ENCODE measurements around the gene ZNF787. TPM values are rescaled to one million over a fixed set of nuclear protein-coding genes. Genes with fewer than 3 reads are reported as not detected.

Gene ZNF787
- total RNA-seq, 1 experiment from 2014 or later = 54.6 TPM

DNA sequence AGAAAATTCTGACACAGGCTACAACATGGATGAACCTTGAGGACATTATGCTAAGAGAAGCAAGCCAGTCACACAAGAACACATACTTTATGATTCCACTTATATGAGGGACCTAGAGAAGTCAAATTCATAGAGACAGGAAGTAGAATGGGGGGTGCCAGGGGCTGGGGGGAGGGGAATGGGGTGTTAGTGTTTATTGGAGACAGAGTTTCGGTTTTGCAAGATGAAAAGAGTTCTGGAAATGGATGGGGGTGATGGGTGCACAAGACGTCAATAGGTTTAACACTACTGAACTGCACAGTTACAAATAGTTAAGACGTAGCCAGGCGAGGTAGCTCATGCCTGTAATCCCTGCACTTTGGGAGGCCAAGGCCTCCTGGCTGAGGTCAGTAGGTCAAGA, 3.5 kb upstream of the ZNF787 start:
- Histone ChIP-seq H4K5ac (ENCODE audit: insufficient read length, low read depth, low read length) (no peak overlapping the region), H2BK20ac (ENCODE audit: low read depth, low read length, poor library complexity, severe bottlenecking) (no peak overlapping the region), H4K91ac (ENCODE audit: insufficient read length, low read depth, low read length) (no peak overlapping the region), H3K4ac (ENCODE audit: low read depth, low read length) (no peak overlapping the region), H3K23ac (ENCODE audit: insufficient read length, low read depth, low read length) (no peak overlapping the region), H3T11ph (ENCODE audit: low read length) (no peak overlapping the region), H3K23me2 (ENCODE audit: insufficient read length, low read depth, low read length, poor library complexity, severe bottlenecking) (peaks cover 7% of the 10 kb centered on the region), H3K4me2 (ENCODE audit: insufficient read depth, insufficient read length, low read length) (no peak overlapping the region), H3K27me3 (ENCODE audit: insufficient read depth, low read length) (no peaks in the 10 kb centered on the region; the same call in 1 of the 2 replicates), H4K8ac (replicated peaks; ENCODE audit: insufficient read length, low read depth, low read length) (no peak overlapping the region), H3K9me3 (ENCODE audit: control insufficient read depth, low read depth, low read length) (no peaks in the 10 kb centered on the region), H2BK120ac (ENCODE audit: low read depth, low read length, poor library complexity, severe bottlenecking) (no peak overlapping the region), H3K14ac (ENCODE audit: insufficient read depth, low read length) (no peak overlapping the region), H3K18ac (ENCODE audit: insufficient read length, low read depth, low read length) (no peak overlapping the region), H2AFZ (ENCODE audit: low read length) (no peak overlapping the region), H3K4me1 (ENCODE audit: insufficient read depth, low read length) (peaks cover 2% of the 10 kb centered on the region; the same call in 1 of the 2 replicates), H3K27ac (ENCODE audit: insufficient read length, low read depth, low read length) (no peak overlapping the region), H3K79me2 (ENCODE audit: insufficient read depth, low read length) (peaks cover 8% of the 10 kb centered on the region; the same call in 1 of the 2 replicates), H4K20me1 (ENCODE audit: control insufficient read depth, insufficient read depth, insufficient read length) (no peaks in the 10 kb centered on the region), H3K9ac (ENCODE audit: extremely low read depth, insufficient read length, low read length) (no peak overlapping the region), H2BK15ac (ENCODE audit: low read depth, low read length) (no peak overlapping the region), H3K79me1 (ENCODE audit: insufficient read depth, low read depth, low read length, poor library complexity, severe bottlenecking) (peaks cover under 1% of the 10 kb centered on the region), H2BK12ac (ENCODE audit: insufficient read length, low read depth, low read length) (no peak overlapping the region), H2BK5ac (ENCODE audit: insufficient read length, low read length) (no peak overlapping the region), H2AK5ac (ENCODE audit: insufficient read length, low read length) (no peak overlapping the region), H3K56ac (ENCODE audit: insufficient read length, low read depth, low read length) (no peak overlapping the region)
- H3K27me3 Mint-ChIP-seq (ENCODE audit: low read depth) = no peaks in the 10 kb centered on the region
- peaks cover 0 to 1% (median under 1%) of the 10 kb centered on the region in 3 experiments; a peak in 3 of 7 replicates for H3K36me3 Mint-ChIP-seq (ENCODE audit: insufficient read depth in 1 of 3, low read depth in 3 of 3)
- no peak overlapping the region; a peak in 1 of 5 replicates for H3K4me3 Mint-ChIP-seq
- DNase-seq = no peak
- peaks cover 0 to 1% of the 10 kb centered on the region in 2 experiments; a peak in 2 of 5 replicates for H3K9me3 Mint-ChIP-seq
- WGBS (ENCODE audit: extremely low coverage, insufficient read length, low lambda C conversion rate) = no CpG with 5 or more reads among the region's 4 CpGs
- H3K4me1 Mint-ChIP-seq = peaks cover 12% of the 10 kb centered on the region in 2 experiments
- TF ChIP-seq, protein P1, sequence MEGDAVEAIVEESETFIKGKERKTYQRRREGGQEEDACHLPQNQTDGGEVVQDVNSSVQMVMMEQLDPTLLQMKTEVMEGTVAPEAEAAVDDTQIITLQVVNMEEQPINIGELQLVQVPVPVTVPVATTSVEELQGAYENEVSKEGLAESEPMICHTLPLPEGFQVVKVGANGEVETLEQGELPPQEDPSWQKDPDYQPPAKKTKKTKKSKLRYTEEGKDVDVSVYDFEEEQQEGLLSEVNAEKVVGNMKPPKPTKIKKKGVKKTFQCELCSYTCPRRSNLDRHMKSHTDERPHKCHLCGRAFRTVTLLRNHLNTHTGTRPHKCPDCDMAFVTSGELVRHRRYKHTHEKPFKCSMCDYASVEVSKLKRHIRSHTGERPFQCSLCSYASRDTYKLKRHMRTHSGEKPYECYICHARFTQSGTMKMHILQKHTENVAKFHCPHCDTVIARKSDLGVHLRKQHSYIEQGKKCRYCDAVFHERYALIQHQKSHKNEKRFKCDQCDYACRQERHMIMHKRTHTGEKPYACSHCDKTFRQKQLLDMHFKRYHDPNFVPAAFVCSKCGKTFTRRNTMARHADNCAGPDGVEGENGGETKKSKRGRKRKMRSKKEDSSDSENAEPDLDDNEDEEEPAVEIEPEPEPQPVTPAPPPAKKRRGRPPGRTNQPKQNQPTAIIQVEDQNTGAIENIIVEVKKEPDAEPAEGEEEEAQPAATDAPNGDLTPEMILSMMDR (conservative IDR thresholded peaks at IDR 0.05) = no peak
- no peak overlapping the region for H3K27ac Mint-ChIP-seq
